ENCODE results near the gene BRMS1L.

DNA sequence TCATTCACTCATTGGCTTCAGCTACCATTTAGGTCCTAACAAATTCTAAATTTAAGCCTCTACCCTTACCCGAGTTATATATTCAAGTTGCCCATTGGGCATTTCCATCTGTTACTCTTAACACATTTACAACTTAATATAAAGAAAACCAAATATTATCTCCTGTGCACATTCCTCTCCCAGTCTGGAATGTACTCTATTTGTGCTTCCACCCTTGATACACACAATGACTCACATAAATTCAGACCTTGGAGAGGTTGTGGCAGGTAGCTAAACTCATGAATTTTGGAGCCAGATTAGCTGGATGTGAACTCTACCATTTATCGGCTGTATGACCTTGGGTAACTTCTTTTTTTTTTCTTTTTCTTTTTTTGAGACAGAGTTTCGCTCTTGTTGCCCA, 51.1 kb downstream of the BRMS1L start:
- TF ChIP-seq EZH2 (IDR thresholded peaks at IDR 0.05; ENCODE audit: insufficient read depth, poor library complexity, severe bottlenecking) (no peak), EZH2phosphoT487 (IDR thresholded peaks at IDR 0.05; ENCODE audit: insufficient read depth, low read depth) (no peak)

Measured in GM23248 (cell line).